Activated T-helper 1 cell treated with anti-CD3 and anti-CD28 coated beads, Interleukin-12 subunit alpha, Interleukin-12 subunit beta, Interleukin-2, Interleukin-4 antibody, amounts not matched to agents 30 ng/mL and 10 ng/mL and 1 ng/mL, durations not matched to agents 14 hours and 24 hours and 36 hours (primary cell): ENCODE results near the gene TRUB2. TPM values are rescaled to one million over a fixed set of nuclear protein-coding genes. Genes with fewer than 3 reads are reported as not detected.

Experiments used
- DNase-seq: peaks from one replicate; pipeline ENCODE4 v3.0.0; 2021; ENCODE audit warnings: low spot score
- H3K27ac Mint-ChIP-seq: one replicate; pipeline ENCODE4 v1.8.0; 2021; ENCODE audit warnings: mild to moderate bottlenecking, mixed read lengths
- H3K27me3 Mint-ChIP-seq: one replicate; pipeline ENCODE4 v1.8.0; 2022; ENCODE audit warnings: mild to moderate bottlenecking, moderate library complexity, mixed read lengths; ENCODE audit not compliant: insufficient read depth
- H3K36me3 Mint-ChIP-seq: one replicate; pipeline ENCODE4 v1.8.0; 2021; ENCODE audit warnings: low read depth, mixed read lengths
- H3K4me1 Mint-ChIP-seq: one replicate; pipeline ENCODE4 v1.8.0; 2021; ENCODE audit warnings: low read depth, mixed read lengths
- H3K4me3 Mint-ChIP-seq: one replicate; pipeline ENCODE4 v1.8.0; 2021; ENCODE audit warnings: mild to moderate bottlenecking, moderate library complexity, mixed read lengths
- H3K9me3 Mint-ChIP-seq: one replicate; pipeline ENCODE4 v1.8.0; 2021; ENCODE audit warnings: mixed read lengths
- intact Hi-C: fragments of 100-400 bp; cut with micrococcal nuclease; formaldehyde crosslinking; loops from one replicate; pipeline ENCODE4 v1.15.1; 2024
- total RNA-seq: library from RNA; stranded (reverse); gene quantifications from 2 replicates; pipeline ENCODE4 v1.2.3, GENCODE V29; 2022

The TRUB2 gene
- total RNA-seq, 1 donor from 2014 or later = 41.8 TPM

GRCh38 chr9:128358861-128359260, 36.6 kb upstream of the TRUB2 start:
- H3K9me3 Mint-ChIP-seq = no peaks in the 10 kb centered on the region
- H3K4me3 Mint-ChIP-seq = no peak overlapping the region
- H3K27ac Mint-ChIP-seq = no peak overlapping the region
- no peaks in the 10 kb centered on the region for H3K27me3 Mint-ChIP-seq
- H3K36me3 Mint-ChIP-seq = peaks cover 3% of the 10 kb centered on the region
- DNase-seq = no peak
- intact Hi-C loops = no loop called here
- H3K4me1 Mint-ChIP-seq = peaks cover 18% of the 10 kb centered on the region

GRCh38 chr9:128358090-128358489, 35.8 kb upstream of the TRUB2 start:
- H3K27ac Mint-ChIP-seq = no peak overlapping the region
- H3K4me1 Mint-ChIP-seq = peaks cover 18% of the 10 kb centered on the region
- intact Hi-C loops = no loop called here
- peaks cover 3% of the 10 kb centered on the region for H3K36me3 Mint-ChIP-seq
- no peaks in the 10 kb centered on the region for H3K9me3 Mint-ChIP-seq
- DNase-seq = no peak
- no peaks in the 10 kb centered on the region for H3K27me3 Mint-ChIP-seq
- H3K4me3 Mint-ChIP-seq = no peak overlapping the region

- H3K36me3 Mint-ChIP-seq = peaks cover 5% of the 10 kb centered on the region
- no peak overlapping the region for H3K27ac Mint-ChIP-seq
- intact Hi-C loops = no loop called here
- no peaks in the 10 kb centered on the region for H3K4me1 Mint-ChIP-seq
- no peaks in the 10 kb centered on the region for H3K9me3 Mint-ChIP-seq
- no peaks in the 10 kb centered on the region for H3K27me3 Mint-ChIP-seq
- no peak overlapping the region for H3K4me3 Mint-ChIP-seq
- no peak for DNase-seq
Measured at GRCh38 chr9:128355451-128355850, 33.2 kb upstream of the TRUB2 start.

GRCh38 chr9:128349772-128350171, 27.5 kb upstream of the TRUB2 start:
- intact Hi-C loops = no loop called here
- Mint-ChIP-seq H3K27me3 (no peaks in the 10 kb centered on the region), H3K4me3 (no peak overlapping the region), H3K9me3 (no peaks in the 10 kb centered on the region), H3K4me1 (no peaks in the 10 kb centered on the region), H3K36me3 (peaks cover 15% of the 10 kb centered on the region), H3K27ac (no peak overlapping the region)
- DNase-seq = no peak

GRCh38 chr9:128349125-128349524, 26.9 kb upstream of the TRUB2 start:
- Mint-ChIP-seq H3K27me3 (no peaks in the 10 kb centered on the region), H3K4me1 (no peaks in the 10 kb centered on the region), H3K4me3 (no peak overlapping the region), H3K27ac (no peak overlapping the region), H3K9me3 (no peaks in the 10 kb centered on the region), H3K36me3 (peaks cover 15% of the 10 kb centered on the region)
- intact Hi-C loops = no loop called here
- no peak for DNase-seq

- no peak for DNase-seq
- Mint-ChIP-seq H3K4me1 (peaks cover 6% of the 10 kb centered on the region), H3K36me3 (peaks cover 14% of the 10 kb centered on the region), H3K4me3 (no peak overlapping the region), H3K27ac (no peak overlapping the region), H3K9me3 (no peaks in the 10 kb centered on the region), H3K27me3 (no peaks in the 10 kb centered on the region)
- intact Hi-C loops = no loop called here
Measured at GRCh38 chr9:128344931-128345605, 22.8 kb upstream of the TRUB2 start.

- H3K36me3 Mint-ChIP-seq = peaks cover 8% of the 10 kb centered on the region
- no peaks in the 10 kb centered on the region for H3K27me3 Mint-ChIP-seq
- H3K4me1 Mint-ChIP-seq = peaks cover 6% of the 10 kb centered on the region
- intact Hi-C loops = no loop called here
- no peak overlapping the region for H3K27ac Mint-ChIP-seq
- no peaks in the 10 kb centered on the region for H3K9me3 Mint-ChIP-seq
- DNase-seq = no peak
- no peak overlapping the region for H3K4me3 Mint-ChIP-seq
Measured at GRCh38 chr9:128343855-128344254, 21.6 kb upstream of the TRUB2 start.

- Mint-ChIP-seq H3K27ac (no peak overlapping the region), H3K4me3 (no peak overlapping the region), H3K27me3 (no peaks in the 10 kb centered on the region), H3K9me3 (no peaks in the 10 kb centered on the region), H3K4me1 (peaks cover 6% of the 10 kb centered on the region), H3K36me3 (peaks cover 8% of the 10 kb centered on the region)
- intact Hi-C loops = no loop called here
- DNase-seq = no peak
Measured at GRCh38 chr9:128342971-128343680, 20.9 kb upstream of the TRUB2 start.

GRCh38 chr9:128341435-128341849, 19.2 kb upstream of the TRUB2 start:
- intact Hi-C loops = loop anchor here (1.0 kb wide), 4 partner anchors 46 to 150 kb away; partner anchors contain the start of genes CIZ1, GOLGA2 and SWI5
- H3K4me1 Mint-ChIP-seq = peaks cover 6% of the 10 kb centered on the region
- H3K27ac Mint-ChIP-seq = peak overlapping the region; percentile 88
- H3K27me3 Mint-ChIP-seq = no peaks in the 10 kb centered on the region
- H3K36me3 Mint-ChIP-seq = peaks cover 4% of the 10 kb centered on the region
- DNase-seq = peak; percentile 66
- H3K9me3 Mint-ChIP-seq = no peaks in the 10 kb centered on the region
- H3K4me3 Mint-ChIP-seq = peak overlapping the region; percentile 94

GRCh38 chr9:128340691-128341434, 18.6 kb upstream of the TRUB2 start:
- peak overlapping the region; percentile 88 for H3K27ac Mint-ChIP-seq
- intact Hi-C loops = loop anchor here (1.0 kb wide), 7 partner anchors 19 to 150 kb away; partner anchors contain the start of genes CIZ1, COQ4, GOLGA2 and SWI5
- peak; percentile 10 for DNase-seq
- peak overlapping the region; percentile 94 for H3K4me3 Mint-ChIP-seq
- H3K4me1 Mint-ChIP-seq = peaks cover 6% of the 10 kb centered on the region
- H3K9me3 Mint-ChIP-seq = no peaks in the 10 kb centered on the region
- no peaks in the 10 kb centered on the region for H3K27me3 Mint-ChIP-seq
- peaks cover 4% of the 10 kb centered on the region for H3K36me3 Mint-ChIP-seq

GRCh38 chr9:128339761-128340690, 17.8 kb upstream of the TRUB2 start, which contains the start of gene SLC27A4:
Gene SLC27A4, plus strand, starts transcription at chr9:128340527. Its CDS starts 2,606 bp downstream, at chr9:128343133.
- intact Hi-C loops = loop anchor here (1.0 kb wide), 3 partner anchors 18 to 90 kb away; partner anchors contain the start of genes COQ4, TRUB2 and URM1
- Mint-ChIP-seq H3K27me3 (no peaks in the 10 kb centered on the region), H3K4me1 (peaks cover 6% of the 10 kb centered on the region), H3K9me3 (no peaks in the 10 kb centered on the region), H3K4me3 (peak within 1 kb of the TSS; percentile 94), H3K36me3 (peaks cover 4% of the 10 kb centered on the region), H3K27ac (peak within 1 kb of the TSS; percentile 88)
- DNase-seq = peak; percentile 82
